Mammary epithelial cell (primary cell): ENCODE results near the gene CIC.

Experiments used
- CTCF ChIP-seq, 2 donors: IDR thresholded peaks in 1 of 2; conservative IDR thresholded peaks in 1 of 2; 2 replicates each; pipeline ENCODE4 v1.5.1; 2011 to 2012; ENCODE audit warnings: inconsistent platforms in 2 of 2, low read length in 2 of 2, mild to moderate bottlenecking in 2 of 2, control low read depth in 1 of 2, low read depth in 1 of 2; ENCODE audit not compliant: insufficient read depth in 1 of 2; ENCODE audit errors: extremely low read depth in 1 of 2
- EZH2 ChIP-seq: IDR thresholded peaks from 2 replicates; pipeline ENCODE4 v1.6.1; 2012; ENCODE audit warnings: low read length, inconsistent platforms, borderline replicate concordance

DNA sequence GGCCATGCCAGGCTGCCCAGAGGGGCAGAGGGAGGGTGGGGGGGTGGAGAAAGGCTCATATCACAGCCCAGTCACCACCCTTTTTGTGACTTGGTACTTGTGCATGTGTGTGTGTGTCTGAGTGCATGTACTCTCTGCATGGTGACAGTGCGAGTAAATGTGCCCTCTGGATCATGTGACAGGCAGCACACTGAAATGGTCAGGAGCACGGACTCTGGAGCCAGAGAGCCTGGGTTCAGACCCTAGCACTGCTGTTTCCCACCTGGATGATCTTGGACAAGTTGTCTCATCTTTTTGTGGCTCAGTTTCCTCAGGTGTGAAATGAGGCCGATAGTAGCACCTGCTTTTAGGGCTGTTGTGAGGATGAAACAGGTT lies 2.0 kb downstream of the CIC start:
- TF ChIP-seq CTCF (conservative IDR thresholded peaks at IDR 0.05 in 1 of 2, IDR thresholded peaks at IDR 0.05 in 1 of 2; ENCODE audit: extremely low read depth in 1 of 2, insufficient read depth in 1 of 2, low read depth in 1 of 2, low read length in 2 of 2): no peak
- no peak for TF ChIP-seq EZH2
